ENCODE data around the gene BEAN1.

The BEAN1 gene

GRCh38 chr16:66525396-66526180, 98.5 kb downstream of the BEAN1 start:
- DNase-seq: no peak

GRCh38 chr16:66528294-66528693, 101.2 kb downstream of the BEAN1 start:
- DNase-seq: no peak

GRCh38 chr16:66529475-66529874, 102.4 kb downstream of the BEAN1 start:
- no peak for DNase-seq
